ENCODE results near the gene DNAJC4.

The DNAJC4 gene

DNA sequence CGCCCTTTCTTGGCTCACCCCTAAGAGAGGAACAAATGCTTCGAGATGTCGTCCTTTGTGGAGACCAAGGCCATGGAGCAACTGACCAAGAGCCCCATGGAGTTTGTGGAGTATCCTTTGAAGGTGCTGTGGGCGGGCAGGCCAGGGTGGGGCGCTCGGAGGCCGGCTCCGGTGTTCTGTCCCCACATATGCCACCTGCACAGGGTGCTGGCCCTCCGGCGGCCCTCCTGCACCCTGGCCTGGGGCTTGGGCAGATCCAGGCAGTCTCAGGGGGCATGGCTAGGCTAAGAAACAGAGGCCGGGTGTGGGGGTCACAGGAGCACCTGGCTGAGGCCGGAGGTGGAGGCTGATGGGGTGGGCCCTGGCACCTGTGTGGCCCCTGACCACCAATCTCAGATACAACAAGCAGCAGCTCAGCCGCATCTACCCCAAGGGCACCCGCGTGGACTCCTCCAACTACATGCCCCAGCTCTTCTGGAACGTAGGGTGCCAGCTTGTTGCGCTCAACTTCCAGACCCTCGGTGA, 31.3 kb downstream of the DNAJC4 start:
- Histone ChIP-seq H3K4me3 (ENCODE audit: low read depth, low read length) (no peak overlapping the region), H3K27ac (no peak overlapping the region), H3K27me3 (replicated peaks) (no peaks in the 10 kb centered on the region), H3K36me3 (replicated peaks) (peaks cover 79% of the 10 kb centered on the region)
- in situ Hi-C loops (cut with HindIII; ENCODE audit: low pct_ligation_motif_present, low sequenced_read_pairs), result no loop called here
- no peak for DNase-seq
- TF ChIP-seq, protein P1, sequence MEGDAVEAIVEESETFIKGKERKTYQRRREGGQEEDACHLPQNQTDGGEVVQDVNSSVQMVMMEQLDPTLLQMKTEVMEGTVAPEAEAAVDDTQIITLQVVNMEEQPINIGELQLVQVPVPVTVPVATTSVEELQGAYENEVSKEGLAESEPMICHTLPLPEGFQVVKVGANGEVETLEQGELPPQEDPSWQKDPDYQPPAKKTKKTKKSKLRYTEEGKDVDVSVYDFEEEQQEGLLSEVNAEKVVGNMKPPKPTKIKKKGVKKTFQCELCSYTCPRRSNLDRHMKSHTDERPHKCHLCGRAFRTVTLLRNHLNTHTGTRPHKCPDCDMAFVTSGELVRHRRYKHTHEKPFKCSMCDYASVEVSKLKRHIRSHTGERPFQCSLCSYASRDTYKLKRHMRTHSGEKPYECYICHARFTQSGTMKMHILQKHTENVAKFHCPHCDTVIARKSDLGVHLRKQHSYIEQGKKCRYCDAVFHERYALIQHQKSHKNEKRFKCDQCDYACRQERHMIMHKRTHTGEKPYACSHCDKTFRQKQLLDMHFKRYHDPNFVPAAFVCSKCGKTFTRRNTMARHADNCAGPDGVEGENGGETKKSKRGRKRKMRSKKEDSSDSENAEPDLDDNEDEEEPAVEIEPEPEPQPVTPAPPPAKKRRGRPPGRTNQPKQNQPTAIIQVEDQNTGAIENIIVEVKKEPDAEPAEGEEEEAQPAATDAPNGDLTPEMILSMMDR (IDR thresholded peaks at IDR 0.05; ENCODE audit: low read depth, low read length, missing control alignments), result no peak

DNA sequence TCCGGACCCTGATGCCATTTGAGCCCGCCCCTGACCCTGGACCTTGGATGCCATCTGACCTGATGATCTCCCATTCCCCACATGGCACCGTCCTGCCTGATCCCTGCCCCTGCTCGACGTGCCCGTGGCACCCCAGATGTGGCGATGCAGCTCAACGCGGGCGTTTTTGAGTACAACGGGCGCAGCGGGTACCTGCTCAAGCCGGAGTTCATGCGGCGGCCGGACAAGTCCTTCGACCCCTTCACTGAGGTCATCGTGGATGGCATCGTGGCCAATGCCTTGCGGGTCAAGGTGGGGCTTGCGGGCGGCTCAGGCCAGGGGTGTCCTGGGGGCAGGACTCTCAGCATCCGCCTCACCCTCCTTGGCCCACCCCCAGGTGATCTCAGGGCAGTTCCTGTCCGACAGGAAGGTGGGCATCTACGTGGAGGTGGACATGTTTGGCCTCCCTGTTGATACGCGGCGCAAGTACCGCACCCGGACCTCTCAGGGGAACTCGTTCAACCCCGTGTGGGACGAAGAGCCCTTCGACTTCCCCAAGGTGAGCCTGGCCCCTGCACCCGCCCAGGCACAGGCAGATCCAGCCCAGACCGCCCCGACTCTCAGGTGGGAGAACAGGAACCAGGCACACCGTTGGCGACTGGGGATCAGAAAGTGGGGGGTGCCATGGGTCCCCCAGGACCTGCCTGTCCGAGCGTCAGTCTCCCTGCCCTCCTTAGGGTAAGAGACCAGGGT, 32.1 kb downstream of the DNAJC4 start:
- in situ Hi-C loops (cut with HindIII; ENCODE audit: low pct_ligation_motif_present, low sequenced_read_pairs), result no loop called here
- DNase-seq, result no peak

GRCh38 chr11:64263021-64263946, 32.9 kb downstream of the DNAJC4 start:
- Histone ChIP-seq H3K36me3 (replicated peaks) (peaks cover 77% of the 10 kb centered on the region), H3K27me3 (replicated peaks) (no peaks in the 10 kb centered on the region), H3K27ac (peak overlapping the region; percentile 15), H3K4me3 (ENCODE audit: low read depth, low read length) (no peak overlapping the region)
- DNase-seq, result peak; percentile 63
- TF ChIP-seq, protein P1 (IDR thresholded peaks at IDR 0.05; ENCODE audit: low read depth, low read length, missing control alignments), result peak; percentile 33
- in situ Hi-C loops (cut with HindIII; ENCODE audit: low pct_ligation_motif_present, low sequenced_read_pairs), result no loop called here

More for the DNA sequence above, 32.1 kb downstream of the DNAJC4 start:
- H3K36me3 ChIP-seq (replicated peaks), result peaks cover 80% of the 10 kb centered on the region
- H3K4me3 ChIP-seq (ENCODE audit: low read depth, low read length), result no peak overlapping the region
- TF ChIP-seq, protein P1 (IDR thresholded peaks at IDR 0.05; ENCODE audit: low read depth, low read length, missing control alignments), result no peak
- no peak overlapping the region for H3K27ac ChIP-seq
- no peaks in the 10 kb centered on the region for H3K27me3 ChIP-seq (replicated peaks)

DNA sequence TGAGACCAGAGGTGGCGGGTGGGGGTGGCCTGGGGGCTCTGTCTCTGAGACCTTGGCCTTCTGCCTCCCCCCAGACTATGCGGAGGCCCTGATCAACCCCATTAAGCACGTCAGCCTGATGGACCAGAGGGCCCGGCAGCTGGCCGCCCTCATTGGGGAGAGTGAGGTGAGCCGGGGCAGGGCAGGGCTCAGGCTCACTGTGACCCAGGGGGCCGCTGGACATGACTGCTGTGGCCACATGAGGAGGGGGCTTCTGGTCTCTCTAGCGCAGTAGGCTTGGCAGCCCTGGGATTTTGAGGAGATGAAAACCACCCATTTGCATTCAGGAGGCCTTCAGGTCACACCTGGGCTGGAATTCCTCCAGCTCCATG, 33.6 kb downstream of the DNAJC4 start:
- Histone ChIP-seq H3K27me3 (replicated peaks) (no peaks in the 10 kb centered on the region), H3K4me3 (ENCODE audit: low read depth, low read length) (no peak overlapping the region), H3K27ac (no peak overlapping the region), H3K36me3 (replicated peaks) (peaks cover 73% of the 10 kb centered on the region)
- TF ChIP-seq, protein P1 (IDR thresholded peaks at IDR 0.05; ENCODE audit: low read depth, low read length, missing control alignments), result no peak
- in situ Hi-C loops (cut with HindIII; ENCODE audit: low pct_ligation_motif_present, low sequenced_read_pairs), result no loop called here
- DNase-seq, result no peak

- H3K27ac ChIP-seq, result no peak overlapping the region
- H3K27me3 ChIP-seq (replicated peaks), result no peaks in the 10 kb centered on the region
- TF ChIP-seq, protein P1 (IDR thresholded peaks at IDR 0.05; ENCODE audit: low read depth, low read length, missing control alignments), result no peak
- no peak for DNase-seq
- in situ Hi-C loops (cut with HindIII; ENCODE audit: low pct_ligation_motif_present, low sequenced_read_pairs), result no loop called here
- no peak overlapping the region for H3K4me3 ChIP-seq (ENCODE audit: low read depth, low read length)
- H3K36me3 ChIP-seq (replicated peaks), result peaks cover 68% of the 10 kb centered on the region
Measured at GRCh38 chr11:64264371-64264852, 34.1 kb downstream of the DNAJC4 start.
